Adrenal gland (tissue), 5 donors: ENCODE measurements around the gene VEGFC.

ENCODE experiments used
- POLR2A ChIP-seq, 2 donors: fragments of 450-650 bp; IDR thresholded peaks; one replicate each; pipeline ENCODE4 v1.6.1; 2017; ENCODE audit warnings: antibody characterized with exemption in 2 of 2, mild to moderate bottlenecking in 2 of 2, moderate library complexity in 1 of 2
- TF ChIP-seq, protein P1 (sequence below), 6 experiments: fragments of 450-650 bp in 4 of 6; fragments of 200-600 bp in 2 of 6; sonication (generic) in 1 of 6; IDR thresholded peaks; 1 replicate in 5 of 6; 2 replicates in 1 of 6; pipeline versions ENCODE4 v1.5.1 to v1.8.0; 2016 to 2021; ENCODE audit warnings: antibody characterized with exemption in 6 of 6, mild to moderate bottlenecking in 2 of 6, moderate library complexity in 1 of 6
- donor health status: DM: no; HTN: no; CAD: no.

DNA sequence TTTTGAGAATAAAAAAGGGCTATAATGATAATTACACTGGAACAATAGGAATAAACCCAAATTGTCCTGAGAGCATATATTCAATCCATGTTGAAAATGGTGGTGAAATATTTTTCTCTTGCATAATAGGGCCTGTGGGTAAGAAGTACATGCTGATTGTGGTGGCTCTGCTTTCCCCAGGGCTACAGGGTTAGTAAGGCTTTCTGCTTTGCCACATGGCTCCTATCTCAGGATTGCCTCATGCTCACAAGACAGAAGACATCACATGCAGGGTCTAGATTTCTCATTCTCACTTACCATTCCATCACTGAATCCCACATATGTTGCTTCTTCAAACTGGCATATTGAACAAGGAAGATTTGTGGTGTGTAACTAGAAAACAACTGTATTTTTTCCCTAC is 12.4 kb upstream of the VEGFC start:
- TF ChIP-seq, protein P1, sequence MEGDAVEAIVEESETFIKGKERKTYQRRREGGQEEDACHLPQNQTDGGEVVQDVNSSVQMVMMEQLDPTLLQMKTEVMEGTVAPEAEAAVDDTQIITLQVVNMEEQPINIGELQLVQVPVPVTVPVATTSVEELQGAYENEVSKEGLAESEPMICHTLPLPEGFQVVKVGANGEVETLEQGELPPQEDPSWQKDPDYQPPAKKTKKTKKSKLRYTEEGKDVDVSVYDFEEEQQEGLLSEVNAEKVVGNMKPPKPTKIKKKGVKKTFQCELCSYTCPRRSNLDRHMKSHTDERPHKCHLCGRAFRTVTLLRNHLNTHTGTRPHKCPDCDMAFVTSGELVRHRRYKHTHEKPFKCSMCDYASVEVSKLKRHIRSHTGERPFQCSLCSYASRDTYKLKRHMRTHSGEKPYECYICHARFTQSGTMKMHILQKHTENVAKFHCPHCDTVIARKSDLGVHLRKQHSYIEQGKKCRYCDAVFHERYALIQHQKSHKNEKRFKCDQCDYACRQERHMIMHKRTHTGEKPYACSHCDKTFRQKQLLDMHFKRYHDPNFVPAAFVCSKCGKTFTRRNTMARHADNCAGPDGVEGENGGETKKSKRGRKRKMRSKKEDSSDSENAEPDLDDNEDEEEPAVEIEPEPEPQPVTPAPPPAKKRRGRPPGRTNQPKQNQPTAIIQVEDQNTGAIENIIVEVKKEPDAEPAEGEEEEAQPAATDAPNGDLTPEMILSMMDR (IDR thresholded peaks at IDR 0.05), result no peak
- no peak for TF ChIP-seq POLR2A (IDR thresholded peaks at IDR 0.05)
